Measurements from ENCODE around the gene OSBPL10.

DNA sequence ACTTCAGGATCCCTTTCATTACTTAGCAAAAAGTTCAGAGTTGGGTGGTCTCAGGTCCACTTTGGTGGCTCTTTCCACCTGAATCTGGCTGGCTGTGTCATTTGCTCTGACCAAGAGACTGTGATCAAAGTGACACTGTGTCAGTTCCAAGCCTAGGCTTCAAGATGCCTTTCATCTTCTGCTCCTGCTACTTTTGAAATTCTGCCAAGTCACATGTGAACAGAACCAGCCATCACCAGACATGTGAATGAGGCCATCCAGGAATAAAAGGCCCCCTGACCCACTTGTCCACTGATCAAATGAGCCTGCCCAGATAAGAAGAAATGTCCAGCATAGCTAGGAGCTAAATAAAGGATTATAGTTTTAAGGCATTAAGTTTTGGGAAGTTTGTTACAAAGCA is 132.2 kb downstream of the OSBPL10 start:
- TF ChIP-seq, protein P1, sequence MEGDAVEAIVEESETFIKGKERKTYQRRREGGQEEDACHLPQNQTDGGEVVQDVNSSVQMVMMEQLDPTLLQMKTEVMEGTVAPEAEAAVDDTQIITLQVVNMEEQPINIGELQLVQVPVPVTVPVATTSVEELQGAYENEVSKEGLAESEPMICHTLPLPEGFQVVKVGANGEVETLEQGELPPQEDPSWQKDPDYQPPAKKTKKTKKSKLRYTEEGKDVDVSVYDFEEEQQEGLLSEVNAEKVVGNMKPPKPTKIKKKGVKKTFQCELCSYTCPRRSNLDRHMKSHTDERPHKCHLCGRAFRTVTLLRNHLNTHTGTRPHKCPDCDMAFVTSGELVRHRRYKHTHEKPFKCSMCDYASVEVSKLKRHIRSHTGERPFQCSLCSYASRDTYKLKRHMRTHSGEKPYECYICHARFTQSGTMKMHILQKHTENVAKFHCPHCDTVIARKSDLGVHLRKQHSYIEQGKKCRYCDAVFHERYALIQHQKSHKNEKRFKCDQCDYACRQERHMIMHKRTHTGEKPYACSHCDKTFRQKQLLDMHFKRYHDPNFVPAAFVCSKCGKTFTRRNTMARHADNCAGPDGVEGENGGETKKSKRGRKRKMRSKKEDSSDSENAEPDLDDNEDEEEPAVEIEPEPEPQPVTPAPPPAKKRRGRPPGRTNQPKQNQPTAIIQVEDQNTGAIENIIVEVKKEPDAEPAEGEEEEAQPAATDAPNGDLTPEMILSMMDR (conservative IDR thresholded peaks at IDR 0.05; ENCODE audit: low read length): no peak
- TF ChIP-seq EZH2phosphoT487 (IDR thresholded peaks at IDR 0.05; ENCODE audit: borderline replicate concordance): no peak

All from Loucy (cell line).